Measurements from ENCODE around the gene GCFC2.
"Not testable (repeated sequence)": the region's sequence is repeated elsewhere in the genome, so short reads cannot be mapped to it uniquely, and the experiment has no call there.

GCFC2 gene

DNA sequence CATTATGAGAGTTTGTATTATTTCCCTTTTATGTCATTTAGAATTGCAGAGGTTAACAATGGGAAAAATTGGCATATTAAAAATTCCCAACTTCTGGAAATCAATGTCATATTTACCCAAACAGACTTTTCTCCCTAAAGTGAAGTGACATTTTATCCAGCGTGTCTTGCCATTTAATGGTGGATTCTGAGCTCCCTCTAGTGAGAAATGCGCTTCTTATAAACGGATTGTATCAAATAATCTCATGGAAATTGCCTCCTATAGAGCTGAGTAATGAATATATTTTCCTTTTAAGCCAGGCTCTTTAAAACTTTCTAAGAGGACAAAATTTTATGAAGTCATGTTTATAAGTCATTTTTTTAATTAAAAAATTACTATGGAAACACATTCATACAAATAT lies 5.7 kb upstream of the GCFC2 start:
- Histone ChIP-seq H3K27me3 (ENCODE audit: low read depth, low read length) (no peaks in the 10 kb centered on the region), H3K4me3 (ENCODE audit: low read depth in 1 of 2, low read length in 2 of 2) (no peak overlapping the region), H3K27ac (ENCODE audit: low read length) (no peak overlapping the region), H3K9me3 (ENCODE audit: control insufficient read depth in 1 of 2, low read length in 2 of 2) (no peaks in the 10 kb centered on the region), H3K36me3 (ENCODE audit: control insufficient read depth in 1 of 2, insufficient read depth in 2 of 2, low read length in 2 of 2) (no peaks in the 10 kb centered on the region), H3K4me1 (ENCODE audit: control insufficient read depth in 1 of 2, insufficient read depth in 2 of 2, low read length in 2 of 2) (no peaks in the 10 kb centered on the region)

DNA sequence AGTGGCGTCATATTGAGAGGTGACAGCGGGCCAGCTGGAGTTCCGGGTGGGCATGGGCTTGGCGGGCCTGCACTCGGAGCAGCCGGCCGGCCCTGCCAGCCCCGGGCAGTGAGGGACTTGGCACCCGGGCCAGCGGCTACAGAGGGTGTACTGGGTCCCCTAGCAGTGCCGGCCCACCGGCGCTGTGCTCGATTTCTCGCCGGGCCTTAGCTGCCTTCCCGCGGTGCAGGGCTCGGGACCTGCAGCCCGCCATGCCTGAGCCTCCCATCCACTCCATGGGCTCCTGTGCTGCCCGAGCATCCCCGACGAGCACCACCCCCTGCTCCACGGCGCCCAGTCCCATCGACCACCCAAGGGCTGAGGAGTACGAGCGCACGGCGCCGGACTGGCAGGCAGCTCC lies 875 bp upstream of the GCFC2 start:
- not testable (repeated sequence) for H3K27ac ChIP-seq (ENCODE audit: low read length); H3K36me3 ChIP-seq (ENCODE audit: control insufficient read depth in 1 of 2, insufficient read depth in 2 of 2, low read length in 2 of 2); H3K27me3 ChIP-seq (ENCODE audit: low read depth, low read length); H3K9me3 ChIP-seq (ENCODE audit: control insufficient read depth in 1 of 2, low read length in 2 of 2); H3K4me3 ChIP-seq (ENCODE audit: low read depth in 1 of 2, low read length in 2 of 2); H3K4me1 ChIP-seq (ENCODE audit: control insufficient read depth in 1 of 2, insufficient read depth in 2 of 2, low read length in 2 of 2)

DNA sequence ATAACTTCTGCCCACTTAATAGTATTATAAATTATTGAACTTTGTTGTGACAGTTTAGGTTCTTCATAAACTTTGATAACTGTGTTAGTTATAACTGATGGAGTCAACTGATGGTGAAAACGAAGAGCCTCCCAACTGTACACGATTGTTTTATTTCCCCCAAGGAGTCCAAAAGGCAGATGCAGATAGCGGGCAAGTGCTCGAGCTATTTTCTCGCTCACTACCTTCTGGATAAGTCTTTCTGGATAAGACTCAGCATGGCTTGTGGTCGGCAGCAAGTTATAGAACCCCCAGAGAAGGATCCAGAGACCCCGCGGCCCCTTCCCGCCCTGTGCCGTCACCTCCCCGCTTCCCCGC lies 517 bp downstream of the GCFC2 start:
- peaks cover 3 to 4% of the 10 kb centered on the region in 2 donors for H3K4me1 ChIP-seq (ENCODE audit: control insufficient read depth in 1 of 2, insufficient read depth in 2 of 2, low read length in 2 of 2)
- peak overlapping the region; percentile 24 for H3K27ac ChIP-seq (ENCODE audit: low read length)
- no peaks in the 10 kb centered on the region for H3K27me3 ChIP-seq (ENCODE audit: low read depth, low read length)
- peak overlapping the region; percentile 74 to 79 for H3K4me3 ChIP-seq (ENCODE audit: low read depth in 1 of 2, low read length in 2 of 2)
- peaks cover 5 to 8% of the 10 kb centered on the region in 2 donors for H3K36me3 ChIP-seq (ENCODE audit: control insufficient read depth in 1 of 2, insufficient read depth in 2 of 2, low read length in 2 of 2)
- no peaks in the 10 kb centered on the region for H3K9me3 ChIP-seq (ENCODE audit: control insufficient read depth in 1 of 2, low read length in 2 of 2)

DNA sequence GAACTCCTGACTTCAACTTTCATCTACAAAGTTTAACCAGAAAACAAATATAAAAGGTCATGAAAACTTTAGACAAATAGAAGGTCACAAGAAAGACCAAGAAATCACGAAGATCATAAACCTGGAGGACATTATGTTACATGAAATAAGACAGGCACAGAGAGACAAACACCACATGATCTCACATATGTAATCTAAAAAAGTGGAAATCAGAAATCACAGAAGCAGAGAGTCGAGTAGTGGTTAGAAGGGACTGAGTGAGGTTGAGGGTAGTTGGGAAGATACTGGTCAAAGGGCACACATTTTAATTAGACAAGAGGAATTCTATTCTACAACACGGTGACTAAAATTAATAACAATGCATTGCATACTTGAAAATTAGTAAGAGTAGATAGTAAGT lies 1.4 kb downstream of the GCFC2 start:
- peaks cover 3 to 4% of the 10 kb centered on the region in 2 donors for H3K4me1 ChIP-seq (ENCODE audit: control insufficient read depth in 1 of 2, insufficient read depth in 2 of 2, low read length in 2 of 2)
- H3K27me3 ChIP-seq (ENCODE audit: low read depth, low read length) = no peaks in the 10 kb centered on the region
- H3K4me3 ChIP-seq (ENCODE audit: low read depth in 1 of 2, low read length in 2 of 2) = peak overlapping the region; percentile 27 to 36
- H3K36me3 ChIP-seq (ENCODE audit: control insufficient read depth in 1 of 2, insufficient read depth in 2 of 2, low read length in 2 of 2) = peaks cover 5 to 14% of the 10 kb centered on the region in 2 donors
- no peak overlapping the region for H3K27ac ChIP-seq (ENCODE audit: low read length)
- no peaks in the 10 kb centered on the region for H3K9me3 ChIP-seq (ENCODE audit: control insufficient read depth in 1 of 2, low read length in 2 of 2)

DNA sequence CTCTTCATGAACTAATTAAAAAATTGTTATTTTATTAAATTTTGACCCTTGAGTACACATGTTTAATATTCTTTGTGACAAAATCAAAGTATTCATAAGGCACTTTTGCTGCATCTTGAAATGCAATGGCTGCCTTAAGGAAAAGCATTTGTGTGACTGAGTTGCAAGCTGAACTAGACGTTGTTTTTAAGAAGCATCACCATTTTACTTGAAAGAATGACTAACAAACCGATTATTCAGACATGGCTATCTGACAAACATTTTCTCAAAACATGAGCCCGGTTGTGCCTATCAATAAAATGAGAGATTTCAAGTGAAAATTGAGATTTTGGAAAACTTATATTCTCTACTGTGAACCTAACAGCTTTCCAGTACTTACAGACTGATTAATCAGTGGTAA lies 2.8 kb downstream of the GCFC2 start:
- Histone ChIP-seq H3K27me3 (ENCODE audit: low read depth, low read length) (no peaks in the 10 kb centered on the region), H3K4me1 (ENCODE audit: control insufficient read depth in 1 of 2, insufficient read depth in 2 of 2, low read length in 2 of 2) (peaks cover 3 to 4% of the 10 kb centered on the region in 2 donors), H3K27ac (ENCODE audit: low read length) (no peak overlapping the region), H3K4me3 (ENCODE audit: low read depth in 1 of 2, low read length in 2 of 2) (no peak overlapping the region), H3K9me3 (ENCODE audit: control insufficient read depth in 1 of 2, low read length in 2 of 2) (no peaks in the 10 kb centered on the region), H3K36me3 (ENCODE audit: control insufficient read depth in 1 of 2, insufficient read depth in 2 of 2, low read length in 2 of 2) (peaks cover 7 to 22% of the 10 kb centered on the region in 2 donors)

DNA sequence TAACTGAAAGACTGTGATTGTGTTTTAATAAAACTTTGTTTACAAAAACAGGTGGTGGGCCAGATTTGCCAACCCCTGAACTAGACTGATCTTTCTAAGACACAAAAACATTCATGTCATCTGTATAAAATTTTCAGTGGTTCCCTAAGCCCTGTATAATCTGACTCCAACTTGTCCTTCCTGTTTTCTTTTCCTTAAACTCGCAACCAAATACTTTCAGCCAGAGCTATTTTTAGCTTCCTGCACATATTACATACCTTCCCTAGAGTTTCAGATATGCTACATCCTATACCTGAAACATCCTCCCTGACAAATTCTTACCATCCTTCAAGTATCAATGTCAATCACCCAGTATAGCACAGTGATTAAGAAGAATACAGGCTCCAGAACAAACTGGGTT lies 4.8 kb downstream of the GCFC2 start:
- no peaks in the 10 kb centered on the region for H3K27me3 ChIP-seq (ENCODE audit: low read depth, low read length)
- H3K4me3 ChIP-seq (ENCODE audit: low read depth in 1 of 2, low read length in 2 of 2) = no peak overlapping the region
- H3K9me3 ChIP-seq (ENCODE audit: control insufficient read depth in 1 of 2, low read length in 2 of 2) = no peaks in the 10 kb centered on the region
- H3K27ac ChIP-seq (ENCODE audit: low read length) = no peak overlapping the region
- peaks cover 0 to 3% of the 10 kb centered on the region in 2 donors for H3K4me1 ChIP-seq (ENCODE audit: control insufficient read depth in 1 of 2, insufficient read depth in 2 of 2, low read length in 2 of 2)
- peaks cover 16 to 41% of the 10 kb centered on the region in 2 donors for H3K36me3 ChIP-seq (ENCODE audit: control insufficient read depth in 1 of 2, insufficient read depth in 2 of 2, low read length in 2 of 2)

DNA sequence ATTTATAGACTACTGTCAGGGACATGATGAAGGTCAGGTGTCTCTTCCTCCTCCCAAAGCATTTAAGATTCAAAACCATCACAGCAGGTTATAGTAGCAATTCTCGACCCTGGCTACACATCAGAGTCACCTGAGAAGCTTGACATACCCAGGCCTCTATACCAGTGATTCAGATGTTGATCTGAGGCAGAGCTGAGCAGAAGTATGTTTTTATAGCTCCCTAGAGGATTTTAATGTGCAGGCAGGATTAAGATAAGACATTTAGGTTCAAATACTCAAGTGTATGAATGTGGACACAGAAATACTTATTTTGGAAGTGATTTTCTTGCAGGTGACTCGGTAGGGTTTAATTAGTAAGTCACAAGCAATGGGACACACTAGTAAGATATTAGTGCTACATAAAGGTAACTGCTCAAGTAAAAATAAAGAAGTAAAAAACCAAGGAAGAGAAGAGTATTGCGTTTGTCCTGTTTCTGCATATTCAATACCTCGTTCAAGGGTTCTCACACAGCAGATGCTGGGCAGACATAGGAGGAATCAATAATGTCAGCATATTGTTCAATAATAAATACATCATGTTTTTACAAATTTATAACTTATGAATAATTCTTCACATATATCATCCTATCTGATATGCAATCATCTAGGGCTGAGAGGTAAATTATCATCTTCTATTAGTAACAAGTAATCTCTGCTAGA lies 7.0 kb downstream of the GCFC2 start:
- Histone ChIP-seq H3K27me3 (ENCODE audit: low read depth, low read length) (no peaks in the 10 kb centered on the region), H3K27ac (ENCODE audit: low read length) (no peak overlapping the region), H3K4me1 (ENCODE audit: control insufficient read depth in 1 of 2, insufficient read depth in 2 of 2, low read length in 2 of 2) (peaks cover 0 to 3% of the 10 kb centered on the region in 2 donors), H3K4me3 (ENCODE audit: low read depth in 1 of 2, low read length in 2 of 2) (no peak overlapping the region), H3K9me3 (ENCODE audit: control insufficient read depth in 1 of 2, low read length in 2 of 2) (no peaks in the 10 kb centered on the region), H3K36me3 (ENCODE audit: control insufficient read depth in 1 of 2, insufficient read depth in 2 of 2, low read length in 2 of 2) (peaks cover 16 to 58% of the 10 kb centered on the region in 2 donors)

DNA sequence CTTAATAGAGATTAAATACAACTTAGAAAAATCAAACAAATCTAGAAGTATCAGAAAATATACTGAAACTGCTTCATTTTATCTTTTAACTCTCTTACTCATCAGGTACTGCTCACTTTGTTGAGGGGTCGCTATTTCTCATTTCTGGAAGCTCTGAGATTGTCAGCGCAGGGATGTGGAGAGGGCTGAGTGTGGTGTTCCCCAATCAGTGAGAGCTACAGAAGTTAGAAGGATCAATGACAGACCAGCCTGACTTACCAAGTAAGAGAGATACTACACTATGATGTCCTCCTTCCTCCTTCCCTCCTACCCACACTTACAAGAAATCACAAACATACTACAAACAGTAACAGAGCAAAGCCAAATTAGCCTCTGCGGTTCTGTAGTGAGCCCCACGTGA lies 8.1 kb downstream of the GCFC2 start:
- H3K4me1 ChIP-seq (ENCODE audit: control insufficient read depth in 1 of 2, insufficient read depth in 2 of 2, low read length in 2 of 2) = no peaks in the 10 kb centered on the region
- H3K27me3 ChIP-seq (ENCODE audit: low read depth, low read length) = no peaks in the 10 kb centered on the region
- H3K36me3 ChIP-seq (ENCODE audit: control insufficient read depth in 1 of 2, insufficient read depth in 2 of 2, low read length in 2 of 2) = peaks cover 21 to 70% of the 10 kb centered on the region in 2 donors

DNA sequence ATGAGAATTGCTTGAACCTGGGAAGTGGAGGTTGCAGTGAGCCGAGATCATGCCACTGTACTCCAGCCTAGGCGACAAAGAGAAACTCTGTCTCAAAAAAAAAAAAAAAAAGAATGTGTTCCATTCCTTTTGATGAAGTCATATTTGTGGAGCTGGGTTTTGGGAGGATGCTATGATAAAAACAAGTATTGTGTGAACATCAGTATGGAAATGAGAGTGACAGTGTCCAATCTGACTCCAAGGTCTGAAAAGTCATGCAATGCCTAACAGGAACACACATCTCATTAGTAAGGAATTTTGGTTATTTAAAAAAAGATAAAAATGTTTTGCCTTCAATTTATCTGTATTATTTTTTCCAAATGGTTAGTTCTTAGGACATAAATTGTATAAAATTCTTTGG lies 11.8 kb downstream of the GCFC2 start:
- peaks cover 20 to 65% of the 10 kb centered on the region in 2 donors for H3K36me3 ChIP-seq (ENCODE audit: control insufficient read depth in 1 of 2, insufficient read depth in 2 of 2, low read length in 2 of 2)

More for the DNA sequence above, 8.1 kb downstream of the GCFC2 start:
- Histone ChIP-seq H3K4me3 (ENCODE audit: low read depth in 1 of 2, low read length in 2 of 2) (no peak overlapping the region), H3K9me3 (ENCODE audit: control insufficient read depth in 1 of 2, low read length in 2 of 2) (no peaks in the 10 kb centered on the region), H3K27ac (ENCODE audit: low read length) (no peak overlapping the region)

DNA sequence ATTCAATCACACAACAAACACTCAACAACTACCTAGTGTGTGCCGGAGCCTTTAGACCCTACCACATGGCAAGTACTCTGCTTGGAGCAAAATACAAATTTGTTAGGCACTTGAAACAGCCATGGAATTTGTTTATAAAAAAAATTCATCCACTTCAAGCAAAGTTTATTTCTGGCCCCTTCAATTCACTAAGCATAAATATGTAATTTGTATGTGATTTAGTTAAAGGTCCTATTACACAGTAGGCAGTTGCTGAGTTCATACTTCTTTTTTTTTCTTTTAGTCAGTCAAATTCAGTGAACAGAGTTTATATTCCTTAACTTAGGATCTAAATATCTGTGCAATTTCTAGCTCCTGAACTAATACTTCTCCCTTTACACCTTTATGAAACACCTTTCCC lies 22.5 kb downstream of the GCFC2 start:
- no peak overlapping the region for H3K27ac ChIP-seq (ENCODE audit: low read length)
- no peaks in the 10 kb centered on the region for H3K27me3 ChIP-seq (ENCODE audit: low read depth, low read length)
- H3K4me1 ChIP-seq (ENCODE audit: control insufficient read depth in 1 of 2, insufficient read depth in 2 of 2, low read length in 2 of 2) = no peaks in the 10 kb centered on the region
- peaks cover 42 to 52% of the 10 kb centered on the region in 2 donors for H3K36me3 ChIP-seq (ENCODE audit: control insufficient read depth in 1 of 2, insufficient read depth in 2 of 2, low read length in 2 of 2)
- H3K9me3 ChIP-seq (ENCODE audit: control insufficient read depth in 1 of 2, low read length in 2 of 2) = no peaks in the 10 kb centered on the region
- H3K4me3 ChIP-seq (ENCODE audit: low read depth in 1 of 2, low read length in 2 of 2) = no peak overlapping the region

More for the DNA sequence above, 11.8 kb downstream of the GCFC2 start:
- H3K27ac ChIP-seq (ENCODE audit: low read length) = no peak overlapping the region
- no peaks in the 10 kb centered on the region for H3K9me3 ChIP-seq (ENCODE audit: control insufficient read depth in 1 of 2, low read length in 2 of 2)
- no peaks in the 10 kb centered on the region for H3K27me3 ChIP-seq (ENCODE audit: low read depth, low read length)
- no peaks in the 10 kb centered on the region for H3K4me1 ChIP-seq (ENCODE audit: control insufficient read depth in 1 of 2, insufficient read depth in 2 of 2, low read length in 2 of 2)
- no peak overlapping the region for H3K4me3 ChIP-seq (ENCODE audit: low read depth in 1 of 2, low read length in 2 of 2)

DNA sequence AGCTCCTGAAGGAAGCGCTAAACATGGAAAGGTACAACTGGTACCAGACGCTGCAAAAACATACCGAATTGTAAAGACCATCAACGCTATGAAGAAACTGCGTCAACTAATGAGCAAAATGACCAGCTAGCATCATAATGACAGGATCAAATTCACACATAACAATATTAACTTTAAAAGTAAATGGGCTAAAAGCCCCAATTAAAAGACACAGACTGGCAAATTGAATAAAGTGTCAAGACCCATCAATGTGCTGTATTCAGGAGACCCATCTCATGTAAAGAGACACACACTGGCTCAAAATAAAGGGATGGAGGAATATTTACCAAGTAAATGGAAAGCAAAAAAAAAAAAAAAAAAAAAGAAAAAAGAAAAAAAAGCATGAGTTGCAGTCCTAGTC lies 27.3 kb downstream of the GCFC2 start:
- H3K27me3 ChIP-seq (ENCODE audit: low read depth, low read length); H3K4me1 ChIP-seq (ENCODE audit: control insufficient read depth in 1 of 2, insufficient read depth in 2 of 2, low read length in 2 of 2); H3K9me3 ChIP-seq (ENCODE audit: control insufficient read depth in 1 of 2, low read length in 2 of 2); H3K27ac ChIP-seq (ENCODE audit: low read length); H3K4me3 ChIP-seq (ENCODE audit: low read depth in 1 of 2, low read length in 2 of 2): not testable (repeated sequence)
- peaks cover 23 to 49% of the 10 kb centered on the region in 2 donors for H3K36me3 ChIP-seq (ENCODE audit: control insufficient read depth in 1 of 2, insufficient read depth in 2 of 2, low read length in 2 of 2)

DNA sequence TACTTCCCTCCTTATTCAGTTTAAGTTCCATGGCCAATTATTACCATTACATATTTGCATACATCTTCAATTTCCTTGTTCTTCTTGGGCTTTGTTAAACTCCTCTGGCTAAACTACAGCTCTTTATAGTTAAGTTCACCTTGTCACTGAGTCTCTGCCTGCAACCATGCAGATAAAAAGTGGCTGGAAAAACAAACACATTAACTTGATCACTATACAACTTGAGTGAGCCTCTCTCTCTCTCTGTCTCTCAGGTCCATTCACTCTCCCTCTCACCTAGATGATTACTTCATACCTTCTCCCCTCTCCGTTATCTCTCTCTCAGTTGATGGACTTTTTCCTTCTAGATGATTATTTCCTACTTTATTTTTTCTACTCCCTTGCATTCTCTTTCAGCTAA lies 30.3 kb downstream of the GCFC2 start:
- no peak overlapping the region for H3K27ac ChIP-seq (ENCODE audit: low read length)
- no peaks in the 10 kb centered on the region for H3K9me3 ChIP-seq (ENCODE audit: control insufficient read depth in 1 of 2, low read length in 2 of 2)
- H3K4me1 ChIP-seq (ENCODE audit: control insufficient read depth in 1 of 2, insufficient read depth in 2 of 2, low read length in 2 of 2) = no peaks in the 10 kb centered on the region
- peaks cover 2 to 23% of the 10 kb centered on the region in 2 donors for H3K36me3 ChIP-seq (ENCODE audit: control insufficient read depth in 1 of 2, insufficient read depth in 2 of 2, low read length in 2 of 2)
- H3K4me3 ChIP-seq (ENCODE audit: low read depth in 1 of 2, low read length in 2 of 2) = no peak overlapping the region
- no peaks in the 10 kb centered on the region for H3K27me3 ChIP-seq (ENCODE audit: low read depth, low read length)
